Stimulated activated CD4-positive, alpha-beta T cell treated with anti-CD3 and anti-CD28 coated beads, Interleukin-2, amount 100 ng/mL, for 24 hours (primary cell): ENCODE measurements around the gene CUBN.
"Not testable (repeated sequence)": the region's sequence is repeated elsewhere in the genome, so short reads cannot be mapped to it uniquely, and the experiment has no call there.

Source experiments
- DNase-seq, 2 donors: peaks; one replicate each; pipeline ENCODE4 v3.0.0-alpha.2; 2020

Gene CUBN

GRCh38 chr10:17140386-17140761 is 10.8 kb upstream of the CUBN start:
- no peak for DNase-seq

DNA sequence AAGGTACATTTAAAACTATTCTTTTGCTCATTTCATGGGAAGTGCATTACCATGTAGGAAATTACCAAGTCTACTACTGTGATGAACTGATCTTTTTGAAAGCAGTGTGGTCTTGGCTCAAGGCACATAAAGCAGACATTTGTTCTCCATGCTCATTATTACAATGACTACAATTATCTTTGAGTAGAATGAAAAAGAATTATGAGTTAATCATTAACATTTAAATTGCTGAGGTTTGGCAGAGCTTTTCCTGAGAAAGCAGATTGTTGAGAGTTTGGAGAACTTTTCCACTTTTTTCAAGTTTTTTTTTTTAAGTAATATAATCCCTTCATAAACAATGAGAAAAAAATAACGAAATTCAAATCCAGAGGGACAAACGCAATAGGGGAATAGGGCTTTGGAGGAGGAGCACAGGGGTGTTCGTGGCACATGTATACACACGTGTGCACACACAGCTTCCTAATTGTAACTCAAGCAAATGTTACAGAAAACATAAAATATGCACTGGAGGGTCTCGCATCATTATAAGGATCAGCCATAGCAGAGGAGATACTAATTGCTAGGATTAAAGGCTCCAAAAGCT is 8.9 kb upstream of the CUBN start:
- no peak for DNase-seq

DNA sequence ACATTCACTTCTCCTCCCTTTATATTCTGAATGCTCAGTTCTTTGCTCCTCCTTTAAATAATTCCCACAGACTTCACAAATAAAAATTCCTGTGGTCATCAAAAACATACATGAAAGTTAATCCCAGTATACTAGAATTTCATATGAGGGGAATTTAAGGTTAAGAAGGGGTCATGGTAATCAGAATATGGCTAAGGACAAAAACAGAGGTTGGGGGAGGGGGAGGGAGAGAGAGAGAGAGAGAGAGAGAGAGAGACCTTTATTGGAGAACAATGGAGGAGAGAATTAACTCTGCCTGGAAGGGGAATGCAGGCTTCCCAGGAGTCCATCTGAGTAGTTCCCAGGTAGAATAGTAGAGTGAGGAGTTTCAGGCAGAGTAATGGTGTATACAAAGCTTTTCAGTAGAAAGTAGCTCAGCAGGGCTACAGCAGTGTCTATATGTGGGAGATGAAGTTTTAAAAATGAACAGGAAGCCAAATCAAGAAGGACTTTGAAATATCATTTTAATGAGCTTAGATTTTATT is 5.2 kb upstream of the CUBN start:
- no peak for DNase-seq

GRCh38 chr10:17134282-17134681 is 4.7 kb upstream of the CUBN start:
- no peak for DNase-seq

- DNase-seq: no peak
Observed at GRCh38 chr10:17128261-17128660, 1.4 kb downstream of the CUBN start.

DNA sequence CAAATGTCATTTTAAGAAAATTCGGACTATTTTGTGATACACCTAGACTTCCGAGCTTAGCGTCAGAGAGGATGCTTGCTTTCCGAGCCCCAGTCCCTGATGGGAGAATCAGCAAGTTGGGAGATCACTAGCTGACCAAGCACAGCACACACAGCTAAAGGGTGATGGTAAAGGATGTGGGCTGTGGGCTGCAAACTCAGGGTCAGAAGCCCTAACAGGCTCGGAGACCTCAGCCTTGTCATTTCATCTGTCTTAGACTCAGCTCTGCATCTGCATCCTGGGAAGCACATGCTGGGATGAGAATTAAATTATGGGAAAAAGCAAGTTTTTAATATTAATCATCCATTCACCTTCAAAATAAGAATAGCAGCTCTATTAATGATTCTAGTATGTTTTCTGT is 3.3 kb downstream of the CUBN start:
- no peak for DNase-seq

- no peak for DNase-seq
Observed at GRCh38 chr10:17125206-17125893, 4.3 kb downstream of the CUBN start.

GRCh38 chr10:17123961-17124360 is 5.7 kb downstream of the CUBN start:
- DNase-seq: no peak

- DNase-seq: no peak
Observed at GRCh38 chr10:17122726-17123661, 6.6 kb downstream of the CUBN start.

GRCh38 chr10:17122052-17122451 is 7.6 kb downstream of the CUBN start:
- DNase-seq: no peak

GRCh38 chr10:17120694-17121093 is 8.9 kb downstream of the CUBN start:
- no peak for DNase-seq

DNA sequence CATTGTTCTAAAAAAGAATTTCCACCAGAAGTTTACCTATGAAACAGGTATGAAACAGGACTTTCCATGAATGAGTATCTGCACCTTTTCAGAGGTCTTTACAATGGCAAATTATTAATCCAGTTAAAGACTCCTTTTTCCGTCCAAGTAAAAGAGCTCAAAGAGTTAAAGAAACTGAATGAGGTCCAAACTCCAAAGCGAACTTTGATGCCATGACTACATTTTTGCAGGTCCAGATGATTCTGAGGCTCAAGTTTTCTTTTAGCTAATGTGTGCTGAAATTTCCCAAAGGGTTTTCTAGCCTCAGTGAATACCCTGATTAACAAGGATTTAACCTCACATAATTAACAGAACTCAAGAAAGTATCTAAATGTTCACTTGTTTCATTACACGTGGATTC is 9.8 kb downstream of the CUBN start:
- DNase-seq: no peak

GRCh38 chr10:17116193-17116592 is 13.4 kb downstream of the CUBN start:
- DNase-seq: no peak

DNA sequence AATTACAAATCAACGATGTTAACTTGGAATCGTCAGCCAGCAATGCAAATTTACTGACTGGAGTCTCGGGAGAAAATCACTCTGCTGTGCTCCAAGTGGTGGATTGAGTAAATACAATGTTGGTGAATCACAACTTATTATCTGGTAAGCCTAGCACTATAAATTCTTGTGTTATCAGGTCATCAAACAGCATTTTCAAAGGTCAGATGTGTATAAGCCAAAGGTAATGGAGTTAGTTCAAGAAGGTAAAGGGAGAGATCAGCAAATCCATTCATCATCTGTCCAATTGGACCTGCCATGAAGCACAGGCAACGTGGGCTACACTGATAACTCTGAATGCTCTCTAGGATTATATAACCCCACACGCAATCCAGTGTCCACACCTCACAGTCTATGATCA is 13.9 kb downstream of the CUBN start:
- no peak for DNase-seq

GRCh38 chr10:17114878-17115444 is 14.7 kb downstream of the CUBN start:
- DNase-seq: not testable (repeated sequence)

- DNase-seq: no peak
Observed at GRCh38 chr10:17113889-17114540, 15.6 kb downstream of the CUBN start.

DNA sequence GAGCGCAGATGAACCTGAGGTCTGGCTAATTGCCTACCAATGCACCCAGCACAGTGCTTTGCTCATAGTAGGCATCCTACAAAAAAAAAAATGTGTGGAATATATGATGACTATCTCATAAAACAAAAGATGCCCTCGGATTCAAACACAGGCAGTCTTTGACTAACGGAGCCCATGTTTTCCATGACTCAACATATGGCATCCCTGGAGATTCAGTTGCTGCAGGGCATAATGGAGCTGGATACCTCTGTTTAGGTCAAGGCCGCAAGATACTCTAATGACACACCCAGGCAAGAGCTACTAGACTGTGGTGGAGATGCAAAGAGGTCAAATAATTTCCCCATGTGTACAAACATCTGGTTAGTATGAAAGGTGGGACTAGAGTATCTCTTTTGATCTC is 16.3 kb downstream of the CUBN start:
- DNase-seq: no peak

GRCh38 chr10:17112566-17112965 is 17.0 kb downstream of the CUBN start:
- no peak for DNase-seq

GRCh38 chr10:17109475-17110207 is 20.0 kb downstream of the CUBN start:
- DNase-seq: no peak

- DNase-seq: no peak
Observed at GRCh38 chr10:17109046-17109445, 20.6 kb downstream of the CUBN start.

- DNase-seq: no peak
Observed at GRCh38 chr10:17106991-17107390, 22.6 kb downstream of the CUBN start.

- no peak for DNase-seq
Observed at GRCh38 chr10:17101910-17102266, 27.7 kb downstream of the CUBN start.
